ENCODE data around the gene THOP1.

Gene THOP1

GRCh38 chr19:2762783-2763496 lies 22.4 kb upstream of the THOP1 start:
- no peak for DNase-seq

GRCh38 chr19:2763687-2764086 lies 21.6 kb upstream of the THOP1 start:
- DNase-seq: no peak

- no peak for DNase-seq
Measured at GRCh38 chr19:2764945-2765344, 20.4 kb upstream of the THOP1 start.

GRCh38 chr19:2765376-2765775 lies 19.9 kb upstream of the THOP1 start:
- no peak for DNase-seq

- DNase-seq: no peak
Measured at GRCh38 chr19:2766594-2767372, 18.5 kb upstream of the THOP1 start.

- DNase-seq: no peak
Measured at GRCh38 chr19:2767688-2768087, 17.6 kb upstream of the THOP1 start.

- DNase-seq: no peak
Measured at GRCh38 chr19:2768365-2769132, 16.8 kb upstream of the THOP1 start.

GRCh38 chr19:2769218-2769617 lies 16.1 kb upstream of the THOP1 start:
- no peak for DNase-seq

- DNase-seq: peak; percentile 61
Measured at GRCh38 chr19:2770055-2771013, 15.0 kb upstream of the THOP1 start.

GRCh38 chr19:2771786-2772674 lies 13.3 kb upstream of the THOP1 start:
- peak; percentile 56 for DNase-seq

GRCh38 chr19:2774083-2774679 lies 11.1 kb upstream of the THOP1 start:
- DNase-seq: no peak

GRCh38 chr19:2774953-2775555 lies 10.2 kb upstream of the THOP1 start:
- DNase-seq: no peak

- DNase-seq: no peak
Measured at GRCh38 chr19:2775556-2776430, 9.5 kb upstream of the THOP1 start.

GRCh38 chr19:2777952-2778683 lies 7.2 kb upstream of the THOP1 start:
- no peak for DNase-seq

- no peak for DNase-seq
Measured at GRCh38 chr19:2779121-2779740, 6.1 kb upstream of the THOP1 start.

GRCh38 chr19:2780284-2780683 lies 5.0 kb upstream of the THOP1 start:
- no peak for DNase-seq

GRCh38 chr19:2782329-2782935 lies 2.9 kb upstream of the THOP1 start:
- DNase-seq: no peak

Measured in right forelimb (tissue), 1 donor.